ENCODE results near the gene RIC8B.

The RIC8B gene

DNA sequence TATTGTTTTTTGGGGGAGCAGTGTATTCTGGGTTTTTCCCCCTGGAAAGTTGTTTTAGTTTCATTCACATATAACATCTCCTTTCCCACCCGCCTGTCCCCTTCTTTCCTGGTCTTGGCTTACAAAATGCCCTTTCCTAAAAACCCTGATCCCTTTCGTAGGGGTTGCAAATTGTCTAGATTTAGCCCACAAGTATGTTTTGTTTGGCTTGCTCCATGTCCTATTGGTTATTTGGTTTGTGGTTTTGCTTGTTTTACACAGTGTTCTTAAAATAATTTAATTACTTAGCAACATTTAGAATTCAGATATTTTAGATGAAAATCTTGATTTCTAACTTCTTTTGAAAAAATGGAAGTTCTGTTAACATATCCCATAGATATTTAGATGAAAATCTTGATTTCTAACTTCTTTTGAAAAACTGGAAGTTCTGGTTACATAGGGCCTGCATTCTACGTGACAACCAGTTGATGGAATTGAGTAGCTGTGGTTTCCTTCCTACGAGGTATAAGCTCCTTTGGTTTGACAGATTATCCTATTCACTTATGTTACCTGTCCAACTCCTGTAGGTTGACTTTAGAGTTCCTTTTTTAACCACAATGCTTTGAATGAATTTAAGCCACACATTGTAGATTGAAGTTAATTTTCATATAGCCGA is 92.1 kb downstream of the RIC8B start:
- Histone ChIP-seq H3K27me3 (ENCODE audit: control insufficient read depth, insufficient read depth, low read length, poor library complexity, severe bottlenecking) (no peaks in the 10 kb centered on the region), H3K9me3 (ENCODE audit: control insufficient read depth, low read length) (no peaks in the 10 kb centered on the region), H3K36me3 (ENCODE audit: control insufficient read depth, insufficient read depth, low read length) (no peaks in the 10 kb centered on the region), H3K27ac (ENCODE audit: insufficient read depth, low read depth, low read length, poor library complexity, severe bottlenecking) (no peak overlapping the region), H3K4me1 (ENCODE audit: control insufficient read depth, insufficient read depth, low read length) (peaks cover 31% of the 10 kb centered on the region), H3K4me3 (ENCODE audit: insufficient read depth, low read depth, low read length) (no peak overlapping the region)
- 87 to 97% methylated on average over 4 to 5 of the region's 5 CpGs for WGBS, 2 experiments

DNA sequence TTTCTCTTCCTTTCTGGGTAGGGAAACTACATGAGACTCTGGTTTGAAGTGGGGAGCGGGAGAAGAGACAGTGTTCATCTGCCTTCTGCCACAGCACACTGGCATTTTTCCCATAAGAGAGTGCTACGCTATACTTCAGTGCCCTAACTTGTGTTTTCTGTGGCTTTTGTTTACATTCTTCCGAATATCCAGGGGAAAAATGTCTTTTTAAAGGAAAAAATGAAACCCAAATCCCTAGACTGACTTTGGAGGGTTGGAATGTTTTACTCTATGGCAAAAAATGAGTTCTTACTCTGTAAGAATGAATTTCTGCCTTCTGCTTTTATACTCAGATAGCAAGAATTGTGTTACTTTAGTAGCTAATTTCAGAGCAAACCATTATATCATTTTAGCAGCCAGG is 93.2 kb downstream of the RIC8B start:
- WGBS, 2 experiments = 96% methylated on average over 3 of the region's 3 CpGs
- H3K9me3 ChIP-seq (ENCODE audit: control insufficient read depth, low read length) = no peaks in the 10 kb centered on the region
- peaks cover 22% of the 10 kb centered on the region for H3K4me1 ChIP-seq (ENCODE audit: control insufficient read depth, insufficient read depth, low read length)
- H3K4me3 ChIP-seq (ENCODE audit: insufficient read depth, low read depth, low read length) = no peak overlapping the region
- no peak overlapping the region for H3K27ac ChIP-seq (ENCODE audit: insufficient read depth, low read depth, low read length, poor library complexity, severe bottlenecking)
- no peaks in the 10 kb centered on the region for H3K27me3 ChIP-seq (ENCODE audit: control insufficient read depth, insufficient read depth, low read length, poor library complexity, severe bottlenecking)
- no peaks in the 10 kb centered on the region for H3K36me3 ChIP-seq (ENCODE audit: control insufficient read depth, insufficient read depth, low read length)

DNA sequence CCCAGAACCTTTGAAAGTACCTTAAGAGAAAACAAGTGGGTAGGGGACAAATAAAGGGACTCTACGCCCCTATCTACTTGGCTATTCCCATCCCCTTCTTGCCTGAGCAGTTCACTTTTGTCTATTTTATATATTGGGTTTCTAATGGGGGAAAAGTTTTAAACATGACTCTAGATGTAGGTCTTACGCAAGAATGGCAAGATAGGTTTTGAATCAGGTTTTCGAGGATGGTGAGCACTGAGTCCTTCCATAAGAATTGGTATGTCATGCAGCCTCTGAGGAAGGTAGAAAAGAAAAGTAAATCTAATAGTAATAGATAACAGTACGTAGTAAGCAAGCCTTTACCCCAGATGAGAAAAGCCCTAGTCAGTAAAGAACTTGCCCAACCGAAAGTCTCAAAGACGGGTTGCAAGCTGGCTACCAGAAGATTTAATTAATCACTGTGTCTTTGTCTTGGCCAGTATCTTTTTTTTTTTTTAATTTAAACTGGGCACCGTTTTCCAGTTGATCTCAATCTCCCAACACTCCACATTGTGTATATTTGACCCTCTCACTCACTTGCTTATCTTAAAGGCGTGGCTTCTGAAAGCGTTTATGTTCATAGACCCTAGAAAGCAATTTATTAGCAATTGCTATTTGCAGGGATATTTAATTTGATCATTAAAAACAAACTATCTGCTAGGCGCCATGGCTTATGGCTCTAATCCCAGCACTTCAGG is 94.7 kb downstream of the RIC8B start:
- Histone ChIP-seq H3K27ac (ENCODE audit: insufficient read depth, low read depth, low read length, poor library complexity, severe bottlenecking) (no peak overlapping the region), H3K36me3 (ENCODE audit: control insufficient read depth, insufficient read depth, low read length) (no peaks in the 10 kb centered on the region), H3K4me1 (ENCODE audit: control insufficient read depth, insufficient read depth, low read length) (peaks cover 16% of the 10 kb centered on the region), H3K27me3 (ENCODE audit: control insufficient read depth, insufficient read depth, low read length, poor library complexity, severe bottlenecking) (no peaks in the 10 kb centered on the region), H3K4me3 (ENCODE audit: insufficient read depth, low read depth, low read length) (no peak overlapping the region), H3K9me3 (ENCODE audit: control insufficient read depth, low read length) (no peaks in the 10 kb centered on the region)
- 97 to 98% methylated on average over 10 of the region's 10 CpGs for WGBS, 2 experiments

DNA sequence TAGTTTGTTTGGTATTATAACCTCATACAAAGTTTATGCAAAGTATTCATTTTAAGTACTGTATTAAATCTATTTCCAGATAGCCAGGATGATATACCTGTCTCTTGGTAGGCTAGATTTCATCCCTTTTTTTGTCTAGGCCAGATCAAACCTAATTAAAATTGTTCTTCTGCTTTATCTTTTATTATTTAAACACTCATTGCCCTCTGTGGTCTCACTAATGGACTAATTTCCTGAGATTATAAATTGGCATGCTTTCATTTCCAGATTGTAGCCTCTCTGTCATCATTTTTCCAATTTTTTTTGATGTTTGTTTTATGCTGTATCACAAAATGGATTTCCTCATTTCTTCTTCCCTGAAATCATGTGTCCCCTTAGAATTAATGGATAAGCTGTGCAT is 95.6 kb downstream of the RIC8B start:
- no peaks in the 10 kb centered on the region for H3K9me3 ChIP-seq (ENCODE audit: control insufficient read depth, low read length)
- H3K27me3 ChIP-seq (ENCODE audit: control insufficient read depth, insufficient read depth, low read length, poor library complexity, severe bottlenecking) = no peaks in the 10 kb centered on the region
- no peak overlapping the region for H3K27ac ChIP-seq (ENCODE audit: insufficient read depth, low read depth, low read length, poor library complexity, severe bottlenecking)
- peaks cover 6% of the 10 kb centered on the region for H3K36me3 ChIP-seq (ENCODE audit: control insufficient read depth, insufficient read depth, low read length)
- peaks cover 14% of the 10 kb centered on the region for H3K4me1 ChIP-seq (ENCODE audit: control insufficient read depth, insufficient read depth, low read length)
- no peak overlapping the region for H3K4me3 ChIP-seq (ENCODE audit: insufficient read depth, low read depth, low read length)

DNA sequence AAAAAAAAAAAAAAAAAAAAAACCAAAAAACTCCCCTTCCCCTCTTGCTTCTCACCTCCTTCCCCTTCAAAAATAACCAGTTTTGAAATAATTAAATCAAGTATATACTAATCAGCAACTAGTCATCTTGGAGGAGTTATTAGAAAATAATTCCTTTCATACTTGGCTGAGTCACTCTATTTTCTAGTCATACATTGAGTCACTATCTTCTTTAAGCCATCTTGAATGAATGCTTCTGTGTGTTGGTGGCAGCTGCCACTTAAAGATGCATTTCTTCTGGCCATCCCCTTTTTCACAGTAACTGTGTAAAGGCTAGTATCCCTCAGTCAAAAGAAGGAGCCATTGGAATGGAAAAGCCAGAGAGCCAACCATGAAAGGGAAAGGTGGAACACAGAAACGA is 97.0 kb downstream of the RIC8B start:
- Histone ChIP-seq H3K27me3 (ENCODE audit: control insufficient read depth, insufficient read depth, low read length, poor library complexity, severe bottlenecking) (no peaks in the 10 kb centered on the region), H3K36me3 (ENCODE audit: control insufficient read depth, insufficient read depth, low read length) (peaks cover 6% of the 10 kb centered on the region)
- 65 to 72% methylated on average over 1 of the region's 1 CpG for WGBS, 2 experiments

DNA sequence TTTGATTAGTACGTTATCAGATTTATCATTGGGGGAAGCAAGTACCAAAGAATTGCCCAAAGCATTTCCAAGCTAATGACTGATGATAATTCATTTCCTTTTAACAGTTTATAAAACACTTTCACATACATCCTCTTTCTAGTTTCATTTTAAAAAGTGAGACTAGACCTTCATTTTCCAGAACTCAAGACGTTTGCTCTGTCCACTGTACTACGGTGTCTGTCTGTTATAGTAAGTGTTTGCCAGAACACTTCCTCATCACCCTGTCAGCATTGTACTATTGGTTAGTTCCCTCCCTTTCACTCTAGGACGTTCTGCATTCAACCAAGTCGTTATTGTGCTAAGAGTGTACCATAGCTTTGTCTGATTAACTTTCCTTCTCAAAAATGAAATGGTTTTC is 99.5 kb downstream of the RIC8B start:
- Histone ChIP-seq H3K27me3 (ENCODE audit: control insufficient read depth, insufficient read depth, low read length, poor library complexity, severe bottlenecking) (no peaks in the 10 kb centered on the region), H3K9me3 (ENCODE audit: control insufficient read depth, low read length) (no peaks in the 10 kb centered on the region), H3K36me3 (ENCODE audit: control insufficient read depth, insufficient read depth, low read length) (peaks cover 6% of the 10 kb centered on the region), H3K27ac (ENCODE audit: insufficient read depth, low read depth, low read length, poor library complexity, severe bottlenecking) (no peak overlapping the region), H3K4me1 (ENCODE audit: control insufficient read depth, insufficient read depth, low read length) (peaks cover 12% of the 10 kb centered on the region), H3K4me3 (ENCODE audit: insufficient read depth, low read depth, low read length) (no peak overlapping the region)
- WGBS, 2 experiments = 89 to 93% methylated on average over 5 of the region's 5 CpGs

More for the DNA sequence above, 97.0 kb downstream of the RIC8B start:
- peaks cover 11% of the 10 kb centered on the region for H3K4me1 ChIP-seq (ENCODE audit: control insufficient read depth, insufficient read depth, low read length)
- no peak overlapping the region for H3K27ac ChIP-seq (ENCODE audit: insufficient read depth, low read depth, low read length, poor library complexity, severe bottlenecking)
- no peaks in the 10 kb centered on the region for H3K9me3 ChIP-seq (ENCODE audit: control insufficient read depth, low read length)
- no peak overlapping the region for H3K4me3 ChIP-seq (ENCODE audit: insufficient read depth, low read depth, low read length)

DNA sequence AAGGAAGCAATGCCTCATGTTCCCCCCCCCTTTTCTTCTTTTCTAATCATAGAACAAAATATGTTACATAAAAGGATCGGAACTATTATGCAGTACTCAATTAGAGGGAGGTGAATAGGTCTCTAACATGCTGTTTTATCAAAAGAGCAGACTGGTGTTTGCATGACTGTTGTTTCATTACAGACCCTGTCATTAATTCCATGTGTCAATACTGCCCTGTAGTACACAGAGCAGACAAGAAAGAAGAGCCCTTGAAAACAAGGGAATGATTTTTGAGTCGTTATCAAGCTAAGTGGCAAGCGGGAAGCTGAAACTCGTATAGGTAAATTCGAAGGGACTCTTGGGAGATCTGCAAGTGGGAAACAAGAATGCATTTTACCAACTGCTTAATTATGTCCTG is 104.3 kb downstream of the RIC8B start:
- no peak overlapping the region for H3K4me3 ChIP-seq (ENCODE audit: insufficient read depth, low read depth, low read length)
- H3K4me1 ChIP-seq (ENCODE audit: control insufficient read depth, insufficient read depth, low read length) = peaks cover 19% of the 10 kb centered on the region
- 95 to 96% methylated on average over 5 of the region's 5 CpGs for WGBS, 2 experiments
- H3K27me3 ChIP-seq (ENCODE audit: control insufficient read depth, insufficient read depth, low read length, poor library complexity, severe bottlenecking) = no peaks in the 10 kb centered on the region
- no peak overlapping the region for H3K27ac ChIP-seq (ENCODE audit: insufficient read depth, low read depth, low read length, poor library complexity, severe bottlenecking)
- peaks cover 41% of the 10 kb centered on the region for H3K36me3 ChIP-seq (ENCODE audit: control insufficient read depth, insufficient read depth, low read length)
- H3K9me3 ChIP-seq (ENCODE audit: control insufficient read depth, low read length) = no peaks in the 10 kb centered on the region

DNA sequence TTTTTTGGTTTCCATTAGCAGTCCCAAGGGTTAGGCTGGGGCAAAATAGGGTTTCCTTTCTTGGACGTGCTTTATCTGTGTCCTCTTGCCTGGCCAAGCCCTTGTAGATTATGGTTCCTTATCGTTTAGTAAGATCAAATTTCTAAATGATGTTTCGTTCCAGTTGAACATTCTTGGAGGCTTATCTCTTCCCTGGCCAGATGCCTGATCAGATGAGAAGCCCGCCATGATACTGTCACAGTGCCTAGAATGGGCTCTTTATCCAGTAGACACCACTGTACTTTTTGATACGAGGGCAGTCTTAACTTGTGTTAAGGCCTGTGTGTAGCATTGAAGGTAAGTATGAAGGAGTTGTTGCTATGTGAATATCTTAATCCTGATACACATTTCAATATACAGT is 105.1 kb downstream of the RIC8B start:
- 97 to 98% methylated on average over 5 of the region's 5 CpGs for WGBS, 2 experiments
- Histone ChIP-seq H3K27ac (ENCODE audit: insufficient read depth, low read depth, low read length, poor library complexity, severe bottlenecking) (no peak overlapping the region), H3K36me3 (ENCODE audit: control insufficient read depth, insufficient read depth, low read length) (peaks cover 37% of the 10 kb centered on the region), H3K27me3 (ENCODE audit: control insufficient read depth, insufficient read depth, low read length, poor library complexity, severe bottlenecking) (no peaks in the 10 kb centered on the region), H3K9me3 (ENCODE audit: control insufficient read depth, low read length) (no peaks in the 10 kb centered on the region), H3K4me3 (ENCODE audit: insufficient read depth, low read depth, low read length) (no peak overlapping the region), H3K4me1 (ENCODE audit: control insufficient read depth, insufficient read depth, low read length) (peaks cover 27% of the 10 kb centered on the region)

DNA sequence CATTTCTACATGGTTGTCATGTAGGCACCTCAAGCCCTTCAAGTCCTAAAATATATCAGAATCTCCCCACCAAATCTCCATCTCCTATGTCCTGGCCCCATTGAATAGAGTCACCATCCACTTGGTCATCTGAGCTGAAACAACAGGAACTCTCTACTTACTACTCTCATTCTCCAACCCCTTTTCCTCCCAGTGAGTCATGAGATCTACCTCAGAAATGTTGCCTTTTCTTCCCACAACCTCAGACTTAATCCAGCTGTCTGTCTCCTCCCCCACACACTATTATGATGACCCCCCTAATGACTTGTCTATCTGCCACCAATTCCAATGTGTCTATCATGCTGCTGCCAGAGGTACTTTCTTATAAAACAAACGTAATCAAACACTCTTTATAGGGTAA is 108.9 kb downstream of the RIC8B start:
- WGBS, 2 experiments = 88 to 100% methylated on average over 1 of the region's 1 CpG
- Histone ChIP-seq H3K4me3 (ENCODE audit: insufficient read depth, low read depth, low read length) (no peak overlapping the region), H3K36me3 (ENCODE audit: control insufficient read depth, insufficient read depth, low read length) (peaks cover 39% of the 10 kb centered on the region), H3K9me3 (ENCODE audit: control insufficient read depth, low read length) (no peaks in the 10 kb centered on the region), H3K27me3 (ENCODE audit: control insufficient read depth, insufficient read depth, low read length, poor library complexity, severe bottlenecking) (no peaks in the 10 kb centered on the region), H3K4me1 (ENCODE audit: control insufficient read depth, insufficient read depth, low read length) (peaks cover 27% of the 10 kb centered on the region), H3K27ac (ENCODE audit: insufficient read depth, low read depth, low read length, poor library complexity, severe bottlenecking) (no peak overlapping the region)

DNA sequence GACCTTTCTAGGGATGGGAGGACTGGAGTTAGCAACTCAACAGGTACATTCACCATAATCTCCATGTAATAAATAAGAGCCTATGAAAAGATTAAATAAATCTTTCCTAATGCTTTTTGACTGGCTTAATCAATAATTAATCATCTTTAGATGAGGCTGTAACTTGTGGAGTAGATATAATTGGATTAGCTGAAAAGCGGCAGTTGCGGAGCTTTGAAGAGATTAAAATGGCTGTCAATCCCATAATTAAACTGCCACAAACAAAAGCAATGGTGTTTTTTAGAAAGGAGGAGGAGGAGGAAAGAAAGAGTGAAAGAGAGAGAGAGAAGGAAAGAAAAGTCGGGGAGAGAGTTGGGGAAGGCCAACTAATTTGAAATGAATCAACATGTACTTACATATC is 110.5 kb downstream of the RIC8B start:
- 33% methylated on average over 2 of the region's 3 CpGs; no CpG with 5 or more reads in 1 of the 2 experiments for WGBS, 2 experiments
- peaks cover 30% of the 10 kb centered on the region for H3K36me3 ChIP-seq (ENCODE audit: control insufficient read depth, insufficient read depth, low read length)
- H3K4me3 ChIP-seq (ENCODE audit: insufficient read depth, low read depth, low read length) = no peak overlapping the region
- no peaks in the 10 kb centered on the region for H3K9me3 ChIP-seq (ENCODE audit: control insufficient read depth, low read length)
- peaks cover 27% of the 10 kb centered on the region for H3K4me1 ChIP-seq (ENCODE audit: control insufficient read depth, insufficient read depth, low read length)
- no peaks in the 10 kb centered on the region for H3K27me3 ChIP-seq (ENCODE audit: control insufficient read depth, insufficient read depth, low read length, poor library complexity, severe bottlenecking)
- H3K27ac ChIP-seq (ENCODE audit: insufficient read depth, low read depth, low read length, poor library complexity, severe bottlenecking) = peak overlapping the region; percentile 69

Measured in ectodermal cell (in vitro differentiated cells).